GM10248 (cell line): ENCODE results near the gene ARF6.
"Not testable (repeated sequence)": the region's sequence is repeated elsewhere in the genome, so short reads cannot be mapped to it uniquely, and the experiment has no call there.

Source experiments
- CTCF ChIA-PET: fragments of 300-600 bp; sonication (Branson Sonifier 250); formaldehyde crosslinking; extraction: SDS; loops from one replicate; lab custom pipeline; 2021; ENCODE audit warnings: antibody characterized with exemption; lab: Yijun Ruan, JAX
- POLR2A ChIA-PET: fragments of 350-650 bp; sonication (Branson Sonifier 250); formaldehyde crosslinking; extraction: SDS; loops from one replicate; lab custom pipeline; 2020; ENCODE audit warnings: antibody characterized with exemption; lab: Yijun Ruan, JAX
- DNase-seq: peaks from one replicate; pipeline ENCODE4 v3.0.0; 2012; ENCODE audit errors: extremely low spot score
- CTCF ChIP-seq: IDR thresholded peaks from 2 replicates; pipeline ENCODE4 v1.5.1; 2012; ENCODE audit warnings: mild to moderate bottlenecking, low read depth; ENCODE audit errors: extremely low read depth, missing control alignments, control extremely low read depth

The ARF6 gene

GRCh38 chr14:49898485-49898884 lies 5.6 kb downstream of the ARF6 start:
- CTCF ChIA-PET = no interaction called here
- POLR2A ChIA-PET = interaction anchor here (0.7 kb wide), 1 partner anchor 70 kb away, joined by 4 read pairs; no protein-coding TSS in a partner anchor
- DNase-seq = no peak
- no peak for TF ChIP-seq CTCF

DNA sequence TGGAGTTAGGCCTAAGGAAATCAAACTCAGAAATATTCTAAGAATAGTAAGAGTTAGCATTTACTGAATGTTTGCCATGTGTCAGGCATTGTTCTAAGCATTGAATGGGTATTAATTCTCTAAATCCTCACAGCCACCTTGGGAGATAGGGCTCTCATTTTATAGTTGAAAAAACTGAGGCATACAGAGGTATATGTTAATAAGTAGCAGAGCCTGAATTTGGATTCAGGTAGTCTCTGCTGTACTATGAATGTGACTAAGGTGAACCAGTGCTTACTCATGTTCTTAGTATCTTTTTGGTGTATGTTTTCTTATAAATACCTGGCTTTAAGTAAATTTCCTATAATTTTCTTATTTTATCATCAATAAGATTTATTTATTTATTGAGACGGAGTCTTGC lies 8.1 kb downstream of the ARF6 start:
- CTCF ChIA-PET = no interaction called here
- no peak for TF ChIP-seq CTCF

GRCh38 chr14:49902679-49903246 lies 9.9 kb downstream of the ARF6 start:
- DNase-seq, CTCF ChIA-PET, POLR2A ChIA-PET: not testable (repeated sequence)

More for the DNA sequence above, 8.1 kb downstream of the ARF6 start:
- no peak for DNase-seq
- POLR2A ChIA-PET = no interaction called here

- no peak for TF ChIP-seq CTCF
- DNase-seq = no peak
- CTCF ChIA-PET = no interaction called here
- POLR2A ChIA-PET = interaction anchor here (0.9 kb wide), 1 partner anchor 140 kb away, joined by 3 read pairs; no protein-coding TSS in a partner anchor
Observed at GRCh38 chr14:49904270-49904669, 11.4 kb downstream of the ARF6 start.

- CTCF ChIA-PET = interaction anchor here (0.9 to 1.3 kb wide), 3 partner anchors 12 to 93 kb away, joined by 3 to 4 read pairs (median 3); no protein-coding TSS in a partner anchor
- POLR2A ChIA-PET = interaction anchor here (0.9 kb wide), 1 partner anchor 98 kb away, joined by 4 read pairs; no protein-coding TSS in a partner anchor
- no peak for TF ChIP-seq CTCF
- no peak for DNase-seq
Observed at GRCh38 chr14:49905989-49906388, 13.1 kb downstream of the ARF6 start.

DNA sequence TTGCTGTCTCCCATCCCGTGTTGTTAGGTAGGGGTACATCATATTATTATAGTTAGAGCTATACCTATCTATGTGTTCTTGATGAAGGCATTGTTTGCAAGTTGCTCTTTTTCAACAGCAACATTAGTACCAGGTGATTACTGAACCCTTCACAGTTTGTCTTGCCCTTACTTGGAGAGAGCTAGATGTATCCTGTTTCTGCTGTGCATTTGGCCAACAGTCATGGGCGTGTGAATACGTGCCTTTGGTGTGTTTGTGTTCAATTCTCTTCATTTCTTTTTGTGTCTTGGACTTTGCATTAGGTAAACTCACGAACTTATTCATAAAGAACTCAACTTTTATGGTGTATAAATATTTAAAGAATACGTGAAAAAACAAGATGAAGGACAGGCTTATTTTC lies 14.3 kb downstream of the ARF6 start:
- ChIA-PET CTCF (interaction anchor here (1.0 to 1.8 kb wide), 5 partner anchors 9 to 55 kb away, joined by 3 to 7 read pairs (median 3); no protein-coding TSS in a partner anchor), POLR2A (interaction anchor here (1.0 kb wide), 1 partner anchor 15 kb away, joined by 3 read pairs; no protein-coding TSS in a partner anchor)
- TF ChIP-seq CTCF = no peak
- DNase-seq = no peak

DNA sequence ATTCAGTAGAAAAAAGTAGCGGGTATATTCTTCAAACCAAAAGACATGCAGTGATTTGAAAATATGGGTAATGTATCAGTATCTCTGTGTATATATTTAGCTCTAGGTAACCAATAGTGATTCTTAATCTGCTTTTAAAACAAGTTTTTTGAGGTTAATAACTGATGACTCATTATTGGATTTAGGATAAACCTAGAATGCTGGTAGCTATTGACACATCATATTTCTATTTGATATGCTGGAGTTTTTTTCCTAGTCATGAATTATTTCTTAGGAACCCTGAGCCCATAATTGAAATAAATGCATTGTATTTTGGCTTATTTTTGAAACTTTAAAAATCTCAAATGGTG lies 15.5 kb downstream of the ARF6 start:
- TF ChIP-seq CTCF = no peak
- ChIA-PET CTCF (interaction anchor here (0.9 to 1.8 kb wide), 2 partner anchors 16 to 29 kb away, joined by 3 to 7 read pairs; no protein-coding TSS in a partner anchor), POLR2A (no interaction called here)
- no peak for DNase-seq
